GM12872 (cell line): Measurements from ENCODE around the gene VASP.

ENCODE experiments used
- CTCF ChIP-seq: IDR thresholded peaks from 3 replicates; pipeline ENCODE4 v1.5.1; 2011; ENCODE audit warnings: low read depth, mild to moderate bottlenecking, low read length, moderate library complexity; ENCODE audit not compliant: insufficient read depth

VASP gene

GRCh38 chr19:45467115-45467455 lies 40.2 kb upstream of the VASP start:
- TF ChIP-seq CTCF: no peak

GRCh38 chr19:45467456-45468158 lies 39.7 kb upstream of the VASP start, which contains the start of gene FOSB:
Gene FOSB (plus strand): TSS chr19:45467996. CDS start chr19:45468587, 591 bp downstream.
- peak; percentile 18; the same call in 1 of the 3 replicates for TF ChIP-seq CTCF

- peak; percentile 17; the same call in 1 of the 3 replicates for TF ChIP-seq CTCF
Observed at GRCh38 chr19:45468159-45468651, 39.1 kb upstream of the VASP start.

GRCh38 chr19:45468803-45469131 lies 38.5 kb upstream of the VASP start:
- TF ChIP-seq CTCF: no peak

- 0 out of 3 replicates have a peak, but pooled peaks have one; percentile 13 for TF ChIP-seq CTCF
Observed at GRCh38 chr19:45469132-45469944, 37.9 kb upstream of the VASP start.

- TF ChIP-seq CTCF: no peak
Observed at GRCh38 chr19:45469945-45470761, 37.1 kb upstream of the VASP start.

GRCh38 chr19:45470762-45471081 lies 36.6 kb upstream of the VASP start:
- no peak for TF ChIP-seq CTCF
